Activated CD8-positive, alpha-beta memory T cell treated with anti-CD3 and anti-CD28 coated beads, Interleukin-2, amount 50 U/mL, for 4 hours (primary cell): ENCODE data around the gene PIAS2.

Experiments
- DNase-seq: peaks from one replicate; pipeline ENCODE4 v3.0.0-alpha.2; 2020

PIAS2 gene

GRCh38 chr18:46756559-46757201 lies 160.6 kb downstream of the PIAS2 start, which contains the start of gene ST8SIA5:
Gene ST8SIA5 (minus strand): TSS chr18:46757053. CDS start chr18:46756508, 545 bp downstream.
- DNase-seq = no peak

GRCh38 chr18:46756025-46756558 lies 161.2 kb downstream of the PIAS2 start:
- no peak for DNase-seq

DNA sequence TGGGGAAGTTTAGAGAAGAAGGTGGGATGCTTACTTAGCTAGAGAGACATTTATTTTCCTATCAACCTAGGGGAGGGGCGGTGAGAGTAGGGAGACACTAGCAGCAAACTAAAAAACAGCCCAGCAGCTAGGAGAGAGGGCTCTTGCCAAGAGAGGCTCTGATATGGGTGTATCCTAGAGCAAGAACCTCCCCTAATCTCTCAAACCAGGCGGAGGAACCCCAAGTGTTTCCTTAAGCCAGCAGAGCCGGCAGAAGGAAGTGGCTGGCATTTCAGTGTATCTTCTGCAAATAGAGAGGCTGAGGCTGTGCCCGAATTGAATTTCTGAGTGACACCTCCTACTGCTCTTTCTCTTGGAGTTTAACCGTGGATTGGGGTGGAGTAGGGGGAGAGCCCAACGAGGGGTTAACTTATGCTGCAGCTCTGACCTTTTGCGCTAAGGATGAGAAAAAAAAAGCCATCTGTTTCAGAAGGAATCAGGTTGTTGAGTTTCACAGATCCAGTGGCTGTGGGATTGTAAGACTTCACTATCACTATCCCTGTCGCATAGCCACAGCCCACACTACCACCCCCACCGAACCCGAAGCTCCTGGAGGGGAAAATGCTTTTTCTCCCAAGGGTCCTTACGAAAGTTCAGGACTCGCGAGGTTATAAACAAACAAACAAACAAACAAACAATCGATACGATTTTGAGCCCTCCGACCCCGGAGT lies 161.8 kb downstream of the PIAS2 start:
- no peak for DNase-seq

GRCh38 chr18:46754661-46755292 lies 162.5 kb downstream of the PIAS2 start:
- DNase-seq = no peak

GRCh38 chr18:46754188-46754587 lies 163.1 kb downstream of the PIAS2 start:
- DNase-seq = no peak
